AG04450 (cell line): Measurements from ENCODE around the gene TREX2. TPM values are rescaled to one million over a fixed set of nuclear protein-coding genes. Genes with fewer than 3 reads are reported as not detected.
"Not testable (repeated sequence)": the region's sequence is repeated elsewhere in the genome, so short reads cannot be mapped to it uniquely, and the experiment has no call there.

Experiments used
- CTCF ChIA-PET: fragments of 300-600, 350-600 bp; formaldehyde crosslinking; extraction: SDS; loops from one replicate; lab custom pipeline; 2022; ENCODE audit warnings: antibody characterized with exemption, inconsistent platforms; lab: Charles Lee
- POLR2A ChIA-PET: fragments of 350-600 bp; formaldehyde crosslinking; extraction: SDS; loops from one replicate; lab custom pipeline; 2021; ENCODE audit warnings: antibody characterized with exemption, inconsistent platforms; lab: Yijun Ruan, JAX
- DNase-seq: peaks from one replicate; pipeline ENCODE4 v3.0.0-alpha.2; 2011; ENCODE audit warnings: low read depth, low spot score
- H3K27ac ChIP-seq: one replicate; pipeline ENCODE4 v1.5.1; 2012; ENCODE audit warnings: low read depth, low read length, control low read depth
- H3K27me3 ChIP-seq: one replicate; pipeline ENCODE4 v1.6.0; 2012; ENCODE audit warnings: low read length; ENCODE audit not compliant: control insufficient read depth, insufficient read depth
- H3K4me3 ChIP-seq: 2 replicates; pipeline ENCODE4 v1.5.1; 2011; ENCODE audit warnings: mild to moderate bottlenecking, low read depth, low read length, control low read depth
- H3K9me3 ChIP-seq: 2 replicates; pipeline ENCODE4 v1.5.1; 2012; ENCODE audit warnings: low read length; ENCODE audit not compliant: control insufficient read depth, insufficient read depth
- CTCF ChIP-seq: IDR thresholded peaks from 2 replicates; pipeline ENCODE4 v1.5.1; 2011; ENCODE audit warnings: low read depth, low read length, control low read depth, inconsistent platforms
- polyA plus RNA-seq: library from polyadenylated mRNA; depleted of rRNA; stranded (reverse); fragments of >200 nt; gene quantifications from 2 replicates; pipeline ENCODE4 v1.2.3, GENCODE V29; 2011

TREX2 gene
- polyA plus RNA-seq, 1 experiment, result not detected

- CTCF ChIA-PET, result no interaction called here
- POLR2A ChIA-PET, result no interaction called here
- no peak for TF ChIP-seq CTCF
- Histone ChIP-seq H3K27me3 (peaks cover 5% of the 10 kb centered on the region), H3K9me3 (no peaks in the 10 kb centered on the region), H3K4me3 (no peak overlapping the region), H3K27ac (no peak overlapping the region)
- DNase-seq, result no peak
These were observed 39.0 kb downstream of the TREX2 start for GRCh38 chrX:153406903-153407302.

- H3K27me3 ChIP-seq, result no peaks in the 10 kb centered on the region
- no peak overlapping the region for H3K27ac ChIP-seq
- no peaks in the 10 kb centered on the region; the same call in 1 of the 2 replicates for H3K9me3 ChIP-seq
- ChIA-PET POLR2A (no interaction called here), CTCF (no interaction called here)
- no peak for TF ChIP-seq CTCF
- no peak overlapping the region for H3K4me3 ChIP-seq
- no peak for DNase-seq
These were observed 39.8 kb downstream of the TREX2 start for GRCh38 chrX:153406011-153406410.

- TF ChIP-seq CTCF, result no peak
- POLR2A ChIA-PET, result no interaction called here
- CTCF ChIA-PET, result interaction anchor here (1.0 kb wide), 1 partner anchor 12 kb away, joined by 3 read pairs; no protein-coding TSS in a partner anchor
- Histone ChIP-seq H3K9me3 (no peaks in the 10 kb centered on the region; the same call in 1 of the 2 replicates), H3K4me3 (no peak overlapping the region), H3K27ac (no peak overlapping the region), H3K27me3 (no peaks in the 10 kb centered on the region)
- no peak for DNase-seq
These were observed 40.4 kb downstream of the TREX2 start for GRCh38 chrX:153405426-153405825.

- POLR2A ChIA-PET, DNase-seq, H3K4me3 ChIP-seq: not testable (repeated sequence)
These were observed 41.5 kb downstream of the TREX2 start for GRCh38 chrX:153404333-153404732.

GRCh38 chrX:153401133-153401764 lies 44.6 kb downstream of the TREX2 start, which contains the start of gene PNMA6E:
TSS of gene PNMA6E (minus strand) at chrX:153401350. CDS start at chrX:153398849, 2,501 bp downstream.
- POLR2A ChIA-PET, result no interaction called here
- no peaks in the 10 kb centered on the region; the same call in 1 of the 2 replicates for H3K9me3 ChIP-seq
- CTCF ChIA-PET, result no interaction called here
- no peak within 1 kb of the TSS for H3K27ac ChIP-seq
- no peaks in the 10 kb centered on the region for H3K27me3 ChIP-seq
- no peak for DNase-seq
- no peak for TF ChIP-seq CTCF
- no peak within 1 kb of the TSS for H3K4me3 ChIP-seq

More at GRCh38 chrX:153404333-153404732, 41.5 kb downstream of the TREX2 start:
- not testable (repeated sequence) for H3K9me3 ChIP-seq, H3K27me3 ChIP-seq, H3K27ac ChIP-seq
- CTCF ChIA-PET, result interaction anchor here (1.0 kb wide), 1 partner anchor 11 kb away, joined by 3 read pairs; no protein-coding TSS in a partner anchor
